ENCODE data around the gene CPLX3.
A peak's percentile ranks its signal among the peaks of the same experiment; 100 is the strongest.

The CPLX3 gene

GRCh38 chr15:74798388-74799254, 27.8 kb upstream of the CPLX3 start:
- DNase-seq (ENCODE audit: low read depth): no peak
- no peak for TF ChIP-seq CTCF (IDR thresholded peaks at IDR 0.05; ENCODE audit: control insufficient read depth, insufficient read depth, low read depth, low read length, missing control alignments)
- H3K4me3 ChIP-seq (ENCODE audit: control insufficient read depth, low read depth, low read length): no peak overlapping the region

- no peak for DNase-seq (ENCODE audit: low read depth)
- no peak for TF ChIP-seq CTCF (IDR thresholded peaks at IDR 0.05; ENCODE audit: control insufficient read depth, insufficient read depth, low read depth, low read length, missing control alignments)
- H3K4me3 ChIP-seq (ENCODE audit: control insufficient read depth, low read depth, low read length): no peak overlapping the region
Observed at GRCh38 chr15:74799255-74799855, 27.1 kb upstream of the CPLX3 start.

- DNase-seq (ENCODE audit: low read depth): no peak
- peak; percentile 99 for TF ChIP-seq CTCF (IDR thresholded peaks at IDR 0.05; ENCODE audit: control insufficient read depth, insufficient read depth, low read depth, low read length, missing control alignments)
- H3K4me3 ChIP-seq (ENCODE audit: control insufficient read depth, low read depth, low read length): no peak overlapping the region
Observed at GRCh38 chr15:74799856-74800558, 26.4 kb upstream of the CPLX3 start.

- DNase-seq (ENCODE audit: low read depth): no peak
- no peak for TF ChIP-seq CTCF (IDR thresholded peaks at IDR 0.05; ENCODE audit: control insufficient read depth, insufficient read depth, low read depth, low read length, missing control alignments)
- H3K4me3 ChIP-seq (ENCODE audit: control insufficient read depth, low read depth, low read length): no peak overlapping the region
Observed at GRCh38 chr15:74800559-74801094, 25.8 kb upstream of the CPLX3 start.

GRCh38 chr15:74801311-74801997, 25.0 kb upstream of the CPLX3 start:
- TF ChIP-seq CTCF (IDR thresholded peaks at IDR 0.05; ENCODE audit: control insufficient read depth, insufficient read depth, low read depth, low read length, missing control alignments): no peak
- H3K4me3 ChIP-seq (ENCODE audit: control insufficient read depth, low read depth, low read length): no peak overlapping the region
- no peak for DNase-seq (ENCODE audit: low read depth)

GRCh38 chr15:74802290-74802689, 24.1 kb upstream of the CPLX3 start:
- no peak overlapping the region for H3K4me3 ChIP-seq (ENCODE audit: control insufficient read depth, low read depth, low read length)
- no peak for DNase-seq (ENCODE audit: low read depth)
- TF ChIP-seq CTCF (IDR thresholded peaks at IDR 0.05; ENCODE audit: control insufficient read depth, insufficient read depth, low read depth, low read length, missing control alignments): no peak

All from AG09309 (cell line).